Natural killer cell (primary cell): Measurements from ENCODE around the gene SGSM2. TPM values are rescaled to one million over a fixed set of nuclear protein-coding genes. Genes with fewer than 3 reads are reported as not detected.

Source experiments
- ATAC-seq, 3 donors: fragments of 150-1000 bp in 2 of 3; fragments of 200-7000 bp in 1 of 3; cut with Tn5 transposase; 1 replicate in 1 of 3; 2 replicates in 2 of 3; pipeline ENCODE4 v1.10.0; 2021; ENCODE audit warnings: mild to moderate bottlenecking in 2 of 3, moderate library complexity in 2 of 3
- DNase-seq, 2 donors: peaks; one replicate each; pipeline versions ENCODE4 v3.0.0 to v3.0.0-alpha.2; 2013 to 2021; ENCODE audit warnings: mixed read lengths in 1 of 2
- H3K27ac ChIP-seq: one replicate; pipeline ENCODE4 v1.5.1; 2013; ENCODE audit warnings: mild to moderate bottlenecking, low read length
- H3K27me3 ChIP-seq: one replicate; pipeline ENCODE4 v1.6.1; 2013; ENCODE audit warnings: low read length; ENCODE audit not compliant: control insufficient read depth, insufficient read depth
- H3K36me3 ChIP-seq: one replicate; pipeline ENCODE4 v1.6.1; 2013; ENCODE audit warnings: low read length; ENCODE audit not compliant: control insufficient read depth, insufficient read depth
- H3K4me1 ChIP-seq: one replicate; pipeline ENCODE4 v1.6.1; 2013; ENCODE audit warnings: low read length; ENCODE audit not compliant: control insufficient read depth, insufficient read depth
- H3K4me3 ChIP-seq: one replicate; pipeline ENCODE4 v1.5.1; 2013; ENCODE audit warnings: low read length
- H3K9me3 ChIP-seq: one replicate; pipeline ENCODE4 v1.6.1; 2013; ENCODE audit warnings: low read length; ENCODE audit not compliant: control insufficient read depth, insufficient read depth
- H3K27ac Mint-ChIP-seq, 2 donors: one replicate each; pipeline ENCODE4 v1.8.0; 2022; ENCODE audit warnings: mild to moderate bottlenecking in 2 of 2, mixed read lengths in 2 of 2, moderate library complexity in 1 of 2
- H3K27me3 Mint-ChIP-seq, 2 donors: one replicate each; pipeline ENCODE4 v1.8.0; 2022; ENCODE audit warnings: low read depth in 2 of 2, mixed read lengths in 2 of 2
- H3K36me3 Mint-ChIP-seq: one replicate; pipeline ENCODE4 v1.8.0; 2022; ENCODE audit warnings: mixed read lengths
- H3K4me1 Mint-ChIP-seq, 2 donors: one replicate each; pipeline ENCODE4 v1.8.0; 2022; ENCODE audit warnings: mixed read lengths in 2 of 2
- H3K4me3 Mint-ChIP-seq: one replicate; pipeline ENCODE4 v1.8.0; 2022; ENCODE audit warnings: mild to moderate bottlenecking, moderate library complexity, mixed read lengths
- H3K9me3 Mint-ChIP-seq, 2 donors: one replicate each; pipeline ENCODE4 v1.8.0; 2022; ENCODE audit warnings: mixed read lengths in 2 of 2
- CTCF ChIP-seq: fragments of 200-600 bp; IDR thresholded peaks from one replicate; pipeline ENCODE4 v1.8.0; 2022; ENCODE audit warnings: antibody characterized with exemption
- WGBS: methylation state at CpG from one replicate; pipeline ENCODE4 v1.1.7; 2013; ENCODE audit warnings: missing lambda C conversion rate; ENCODE audit not compliant: insufficient coverage; 5-methylcytosine and 5-hydroxymethylcytosine counted together
- intact Hi-C: fragments of 100-400 bp; cut with micrococcal nuclease; formaldehyde crosslinking; loops from one replicate; pipeline ENCODE4 v1.14.2; 2022
- total RNA-seq, 4 donors: library from RNA; stranded (reverse); fragments of 120-200 nt in 1 of 4; gene quantifications; one replicate each; pipeline versions ENCODE4 v1.2.3 to v1.2.4, GENCODE V29; 2013 to 2022

Gene SGSM2
- total RNA-seq, 3 donors from 2014 or later (not counting 1 experiment from before 2014, with no cell fraction given) = 65.4 to 75.7 (median 73.6) TPM

- H3K9me3 Mint-ChIP-seq = no peaks in the 10 kb centered on the region
- intact Hi-C loops = no loop called here
- H3K27ac Mint-ChIP-seq = no peak overlapping the region
Measured at GRCh38 chr17:2406903-2407790, 69.8 kb downstream of the SGSM2 start.

GRCh38 chr17:2410951-2411350 is 73.7 kb downstream of the SGSM2 start:
- intact Hi-C loops = no loop called here
- WGBS = 97% methylated on average over 7 of the region's 7 CpGs
- Histone ChIP-seq H3K9me3 (no peaks in the 10 kb centered on the region), H3K27ac (no peak overlapping the region), H3K4me1 (no peaks in the 10 kb centered on the region), H3K27me3 (no peaks in the 10 kb centered on the region), H3K36me3 (peaks cover 4% of the 10 kb centered on the region), H3K4me3 (no peak overlapping the region)
- DNase-seq = no peak
- no peak for TF ChIP-seq CTCF
- H3K4me1 Mint-ChIP-seq = peaks cover 0 to 4% of the 10 kb centered on the region in 2 donors
- H3K27me3 Mint-ChIP-seq = no peaks in the 10 kb centered on the region
- no peak for ATAC-seq
- no peaks in the 10 kb centered on the region for H3K9me3 Mint-ChIP-seq
- no peaks in the 10 kb centered on the region for H3K36me3 Mint-ChIP-seq
- no peak overlapping the region for H3K4me3 Mint-ChIP-seq
- peak overlapping the region in 1 of 2 donors; percentile 57 for H3K27ac Mint-ChIP-seq

More at GRCh38 chr17:2406903-2407790, 69.8 kb downstream of the SGSM2 start:
- H3K4me3 ChIP-seq = no peak overlapping the region
- 84% methylated on average over 15 of the region's 15 CpGs for WGBS
- no peak overlapping the region for H3K27ac ChIP-seq
- DNase-seq (no peak), ATAC-seq (no peak)
- no peak for TF ChIP-seq CTCF
- no peaks in the 10 kb centered on the region for H3K27me3 ChIP-seq
- no peaks in the 10 kb centered on the region for H3K36me3 Mint-ChIP-seq
- no peak overlapping the region for H3K4me3 Mint-ChIP-seq
- peaks cover 8% of the 10 kb centered on the region for H3K4me1 ChIP-seq
- H3K36me3 ChIP-seq = no peaks in the 10 kb centered on the region
- H3K4me1 Mint-ChIP-seq = peaks cover 0 to 11% of the 10 kb centered on the region in 2 donors
- no peaks in the 10 kb centered on the region for H3K27me3 Mint-ChIP-seq
- no peaks in the 10 kb centered on the region for H3K9me3 ChIP-seq

- H3K36me3 ChIP-seq = peaks cover 4% of the 10 kb centered on the region
- intact Hi-C loops = no loop called here
- no peaks in the 10 kb centered on the region for H3K36me3 Mint-ChIP-seq
- no peak overlapping the region for H3K4me3 Mint-ChIP-seq
- no peaks in the 10 kb centered on the region for H3K27me3 Mint-ChIP-seq
- WGBS = 93% methylated on average over 1 of the region's 2 CpGs
- no peaks in the 10 kb centered on the region for H3K27me3 ChIP-seq
- H3K9me3 ChIP-seq = no peaks in the 10 kb centered on the region
- no peak for DNase-seq
- no peak overlapping the region for H3K27ac ChIP-seq
- H3K27ac Mint-ChIP-seq = no peak overlapping the region
- no peaks in the 10 kb centered on the region for H3K9me3 Mint-ChIP-seq
- ATAC-seq = no peak
- no peak overlapping the region for H3K4me3 ChIP-seq
- H3K4me1 ChIP-seq = no peaks in the 10 kb centered on the region
- TF ChIP-seq CTCF = no peak
- H3K4me1 Mint-ChIP-seq = no peaks in the 10 kb centered on the region
Measured at GRCh38 chr17:2412561-2413021, 75.3 kb downstream of the SGSM2 start.
